ENCODE measurements around the gene TNFSF4.

Gene TNFSF4

DNA sequence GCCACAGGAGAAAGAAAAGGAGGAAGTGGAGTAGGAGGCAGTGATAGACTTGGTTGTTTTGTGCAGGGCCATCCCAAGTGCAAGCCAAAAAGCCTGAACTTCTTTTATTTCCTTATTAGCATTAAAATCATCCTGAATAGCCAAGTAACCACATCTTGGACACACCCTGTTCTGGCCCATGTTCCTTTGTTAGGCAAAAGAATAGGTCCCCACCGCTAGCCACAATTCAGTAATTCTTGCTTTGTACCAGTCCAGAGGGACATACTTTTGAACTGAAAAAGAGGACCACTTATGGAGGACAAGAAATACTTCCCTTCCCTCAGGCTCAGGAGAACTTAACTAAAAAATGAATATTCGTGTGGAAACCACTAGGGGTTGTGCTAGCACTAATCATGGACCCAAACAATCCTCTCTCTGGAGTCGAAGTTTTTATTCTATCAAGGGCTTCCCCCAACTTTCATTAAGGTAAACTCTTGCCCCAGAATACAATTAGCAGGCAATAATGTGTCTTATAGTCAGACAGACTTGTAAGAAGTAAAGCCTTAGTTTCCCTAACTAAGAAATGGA is 19.4 kb downstream of the TNFSF4 start:
- Histone ChIP-seq H3K9ac (ENCODE audit: low read depth, low read length) (no peak overlapping the region), H3K9me3 (ENCODE audit: insufficient read depth, low read length, severe bottlenecking) (no peaks in the 10 kb centered on the region), H3K36me3 (ENCODE audit: insufficient read depth, low read length) (peaks cover 19% of the 10 kb centered on the region; the same call in 1 of the 2 replicates), H3K4me3 (ENCODE audit: low read depth in 1 of 2, low read length in 2 of 2) (no peak overlapping the region), H3K27ac (ENCODE audit: low read length) (no peak overlapping the region), H3K4me1 (ENCODE audit: insufficient read depth, low read length) (peaks cover 26% of the 10 kb centered on the region), H4K20me1 (ENCODE audit: insufficient read depth, low read length) (no peaks in the 10 kb centered on the region), H3K27me3 (ENCODE audit: insufficient read depth, low read length, poor library complexity) (no peaks in the 10 kb centered on the region), H2AFZ (ENCODE audit: low read depth, low read length) (no peak overlapping the region), H3K4me2 (ENCODE audit: insufficient read depth, low read length) (no peak overlapping the region), H3K79me2 (ENCODE audit: insufficient read depth, low read length) (peaks cover 12% of the 10 kb centered on the region; the same call in 1 of the 2 replicates)
- TF ChIP-seq, protein P1, sequence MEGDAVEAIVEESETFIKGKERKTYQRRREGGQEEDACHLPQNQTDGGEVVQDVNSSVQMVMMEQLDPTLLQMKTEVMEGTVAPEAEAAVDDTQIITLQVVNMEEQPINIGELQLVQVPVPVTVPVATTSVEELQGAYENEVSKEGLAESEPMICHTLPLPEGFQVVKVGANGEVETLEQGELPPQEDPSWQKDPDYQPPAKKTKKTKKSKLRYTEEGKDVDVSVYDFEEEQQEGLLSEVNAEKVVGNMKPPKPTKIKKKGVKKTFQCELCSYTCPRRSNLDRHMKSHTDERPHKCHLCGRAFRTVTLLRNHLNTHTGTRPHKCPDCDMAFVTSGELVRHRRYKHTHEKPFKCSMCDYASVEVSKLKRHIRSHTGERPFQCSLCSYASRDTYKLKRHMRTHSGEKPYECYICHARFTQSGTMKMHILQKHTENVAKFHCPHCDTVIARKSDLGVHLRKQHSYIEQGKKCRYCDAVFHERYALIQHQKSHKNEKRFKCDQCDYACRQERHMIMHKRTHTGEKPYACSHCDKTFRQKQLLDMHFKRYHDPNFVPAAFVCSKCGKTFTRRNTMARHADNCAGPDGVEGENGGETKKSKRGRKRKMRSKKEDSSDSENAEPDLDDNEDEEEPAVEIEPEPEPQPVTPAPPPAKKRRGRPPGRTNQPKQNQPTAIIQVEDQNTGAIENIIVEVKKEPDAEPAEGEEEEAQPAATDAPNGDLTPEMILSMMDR (IDR thresholded peaks at IDR 0.05; ENCODE audit: borderline replicate concordance, extremely low read depth, low read length, poor library complexity, severe bottlenecking) = no peak
- TF ChIP-seq EZH2 (IDR thresholded peaks at IDR 0.05; ENCODE audit: borderline replicate concordance, low read depth, low read length, severe bottlenecking) = no peak
- DNase-seq (no peak), ATAC-seq (ENCODE audit: insufficient read depth, low read depth) (no peak)

DNA sequence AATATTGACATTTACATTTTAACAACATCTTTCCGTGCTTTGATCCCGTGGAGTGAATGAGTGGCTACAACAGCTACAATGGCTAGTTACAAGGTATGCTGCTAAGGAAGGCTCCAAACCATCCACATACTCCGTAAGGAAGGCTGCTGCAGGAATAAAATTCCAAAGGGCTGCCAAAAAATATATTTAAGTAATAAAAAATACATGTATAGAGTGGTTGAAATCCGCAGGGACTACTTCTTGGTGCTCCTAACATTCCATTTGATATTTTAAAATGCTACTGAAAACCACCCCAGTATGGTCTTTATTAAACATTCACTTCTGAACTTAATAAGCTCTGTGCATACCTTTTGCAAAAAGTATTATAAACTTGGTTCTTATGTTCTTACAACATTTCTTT is 25.3 kb downstream of the TNFSF4 start:
- ATAC-seq (ENCODE audit: insufficient read depth, low read depth) (no peak), DNase-seq (no peak)
- H3K9me3 ChIP-seq (ENCODE audit: insufficient read depth, low read length, severe bottlenecking) = no peaks in the 10 kb centered on the region
- no peaks in the 10 kb centered on the region for H4K20me1 ChIP-seq (ENCODE audit: insufficient read depth, low read length)
- no peaks in the 10 kb centered on the region for H3K4me1 ChIP-seq (ENCODE audit: insufficient read depth, low read length)
- H2AFZ ChIP-seq (ENCODE audit: low read depth, low read length) = no peak overlapping the region
- no peak overlapping the region for H3K27ac ChIP-seq (ENCODE audit: low read length)
- no peak for TF ChIP-seq EZH2 (IDR thresholded peaks at IDR 0.05; ENCODE audit: borderline replicate concordance, low read depth, low read length, severe bottlenecking)
- TF ChIP-seq, protein P1 (IDR thresholded peaks at IDR 0.05; ENCODE audit: borderline replicate concordance, extremely low read depth, low read length, poor library complexity, severe bottlenecking) = no peak
- H3K36me3 ChIP-seq (ENCODE audit: insufficient read depth, low read length) = peaks cover 12% of the 10 kb centered on the region; the same call in 1 of the 2 replicates
- H3K9ac ChIP-seq (ENCODE audit: low read depth, low read length) = no peak overlapping the region
- no peaks in the 10 kb centered on the region for H3K79me2 ChIP-seq (ENCODE audit: insufficient read depth, low read length)
- H3K4me2 ChIP-seq (ENCODE audit: insufficient read depth, low read length) = no peak overlapping the region
- H3K4me3 ChIP-seq (ENCODE audit: low read depth in 1 of 2, low read length in 2 of 2) = no peak overlapping the region
- no peaks in the 10 kb centered on the region for H3K27me3 ChIP-seq (ENCODE audit: insufficient read depth, low read length, poor library complexity)

DNA sequence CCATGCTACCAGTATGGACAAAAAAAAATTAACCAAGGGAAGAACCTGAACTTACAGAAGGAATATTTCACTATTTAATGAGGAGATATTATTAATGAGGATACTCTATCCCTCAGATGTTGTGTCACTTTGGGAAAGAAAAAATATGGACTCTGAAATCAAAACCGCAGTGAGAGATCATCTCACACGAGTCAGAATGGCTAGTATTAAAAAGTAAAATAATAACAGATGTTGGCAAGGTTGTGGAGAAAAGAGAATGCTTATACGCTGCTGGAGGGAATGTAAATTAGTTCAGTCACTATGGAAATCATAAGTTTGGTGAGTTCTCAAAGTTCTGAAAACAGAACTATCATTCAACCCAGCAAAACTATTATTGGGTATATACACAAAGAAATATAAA is 30.9 kb downstream of the TNFSF4 start:
- no peaks in the 10 kb centered on the region for H3K4me1 ChIP-seq (ENCODE audit: insufficient read depth, low read length)
- TF ChIP-seq EZH2 (IDR thresholded peaks at IDR 0.05; ENCODE audit: borderline replicate concordance, low read depth, low read length, severe bottlenecking) = no peak
- TF ChIP-seq, protein P1 (IDR thresholded peaks at IDR 0.05; ENCODE audit: borderline replicate concordance, extremely low read depth, low read length, poor library complexity, severe bottlenecking) = no peak
- ATAC-seq (ENCODE audit: insufficient read depth, low read depth) (no peak), DNase-seq (no peak)
- H3K27me3 ChIP-seq (ENCODE audit: insufficient read depth, low read length, poor library complexity) = no peaks in the 10 kb centered on the region
- H3K4me2 ChIP-seq (ENCODE audit: insufficient read depth, low read length) = no peak overlapping the region
- H4K20me1 ChIP-seq (ENCODE audit: insufficient read depth, low read length) = no peaks in the 10 kb centered on the region
- H3K36me3 ChIP-seq (ENCODE audit: insufficient read depth, low read length) = no peaks in the 10 kb centered on the region
- no peak overlapping the region for H3K4me3 ChIP-seq (ENCODE audit: low read depth in 1 of 2, low read length in 2 of 2)
- H3K79me2 ChIP-seq (ENCODE audit: insufficient read depth, low read length) = no peaks in the 10 kb centered on the region
- no peak overlapping the region for H3K9ac ChIP-seq (ENCODE audit: low read depth, low read length)
- H3K27ac ChIP-seq (ENCODE audit: low read length) = no peak overlapping the region
- peaks cover 29% of the 10 kb centered on the region for H3K9me3 ChIP-seq (ENCODE audit: insufficient read depth, low read length, severe bottlenecking)
- H2AFZ ChIP-seq (ENCODE audit: low read depth, low read length) = no peak overlapping the region

Data from DND-41 (cell line).